HepG2 (cell line): Measurements from ENCODE around the gene DNAJB11.

Experiments used
- BORCS8-MEF2B ChIP-seq: sonication (generic); formaldehyde crosslinking; IDR thresholded peaks from 2 replicates; pipeline ENCODE4 v1.8.0; 2022; ENCODE audit warnings: mild to moderate bottlenecking, missing genetic modification reagents
- FOXM1 ChIP-seq: sonication (generic); formaldehyde crosslinking; IDR thresholded peaks from 2 replicates; pipeline ENCODE4 v1.5.0; 2020; ENCODE audit warnings: missing genetic modification reagents
- MYC ChIP-seq: sonication (generic); formaldehyde crosslinking; IDR thresholded peaks from 2 replicates; pipeline ENCODE4 v1.9.0; 2021; ENCODE audit warnings: missing genetic modification reagents, borderline replicate concordance
- REXO4 ChIP-seq: sonication (generic); formaldehyde crosslinking; IDR thresholded peaks from 2 replicates; pipeline ENCODE4 v1.8.0; 2022; ENCODE audit warnings: missing genetic modification reagents, mild to moderate bottlenecking, borderline replicate concordance
- SMC3 ChIP-seq: IDR thresholded peaks from 2 replicates; pipeline ENCODE4 v1.6.1; 2011; ENCODE audit warnings: low read length, improper control_type of control experiment
- TF ChIP-seq, protein P1 (sequence below): sonication (generic); formaldehyde crosslinking; IDR thresholded peaks from 2 replicates; pipeline ENCODE4 v1.5.0; 2020; ENCODE audit warnings: mild to moderate bottlenecking, missing genetic modification reagents, moderate library complexity
- TF ChIP-seq, protein P2 (sequence below): sonication (generic); formaldehyde crosslinking; IDR thresholded peaks from 2 replicates; pipeline ENCODE4 v1.4.0; 2020; ENCODE audit warnings: missing genetic modification reagents, borderline replicate concordance
- TF ChIP-seq, protein P3 (sequence below): sonication (generic); formaldehyde crosslinking; IDR thresholded peaks from 2 replicates; pipeline ENCODE4 v1.8.1; 2022; ENCODE audit warnings: low read depth, mild to moderate bottlenecking, missing genetic modification reagents

DNA sequence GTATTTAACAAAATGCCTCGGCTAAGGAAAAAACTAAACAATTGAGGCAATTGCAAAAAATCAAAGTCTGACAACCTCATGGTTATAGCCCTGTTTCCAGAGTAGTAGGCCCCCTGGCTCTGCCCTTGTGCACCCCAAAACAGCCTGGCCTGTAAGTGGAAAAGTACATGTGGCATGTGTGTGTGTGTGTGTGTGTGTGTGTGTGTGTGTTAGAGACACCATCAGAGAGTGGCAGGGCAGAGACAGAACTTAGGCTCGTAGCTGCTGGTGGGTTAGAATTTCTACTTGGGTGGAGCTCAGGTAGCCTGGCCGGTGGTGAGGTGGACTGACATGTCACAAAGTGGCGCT lies 28.2 kb downstream of the DNAJB11 start:
- TF ChIP-seq, protein P1, sequence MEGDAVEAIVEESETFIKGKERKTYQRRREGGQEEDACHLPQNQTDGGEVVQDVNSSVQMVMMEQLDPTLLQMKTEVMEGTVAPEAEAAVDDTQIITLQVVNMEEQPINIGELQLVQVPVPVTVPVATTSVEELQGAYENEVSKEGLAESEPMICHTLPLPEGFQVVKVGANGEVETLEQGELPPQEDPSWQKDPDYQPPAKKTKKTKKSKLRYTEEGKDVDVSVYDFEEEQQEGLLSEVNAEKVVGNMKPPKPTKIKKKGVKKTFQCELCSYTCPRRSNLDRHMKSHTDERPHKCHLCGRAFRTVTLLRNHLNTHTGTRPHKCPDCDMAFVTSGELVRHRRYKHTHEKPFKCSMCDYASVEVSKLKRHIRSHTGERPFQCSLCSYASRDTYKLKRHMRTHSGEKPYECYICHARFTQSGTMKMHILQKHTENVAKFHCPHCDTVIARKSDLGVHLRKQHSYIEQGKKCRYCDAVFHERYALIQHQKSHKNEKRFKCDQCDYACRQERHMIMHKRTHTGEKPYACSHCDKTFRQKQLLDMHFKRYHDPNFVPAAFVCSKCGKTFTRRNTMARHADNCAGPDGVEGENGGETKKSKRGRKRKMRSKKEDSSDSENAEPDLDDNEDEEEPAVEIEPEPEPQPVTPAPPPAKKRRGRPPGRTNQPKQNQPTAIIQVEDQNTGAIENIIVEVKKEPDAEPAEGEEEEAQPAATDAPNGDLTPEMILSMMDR = peak; percentile 59
- TF ChIP-seq MYC (CRISPR knock-in tag) (0 out of 2 replicates have a peak, but pooled peaks have one; percentile 5), SMC3 (no peak), FOXM1 (CRISPR knock-in tag) (no peak), REXO4 (no peak), BORCS8-MEF2B (CRISPR knock-in tag) (no peak)
- TF ChIP-seq, protein P2, sequence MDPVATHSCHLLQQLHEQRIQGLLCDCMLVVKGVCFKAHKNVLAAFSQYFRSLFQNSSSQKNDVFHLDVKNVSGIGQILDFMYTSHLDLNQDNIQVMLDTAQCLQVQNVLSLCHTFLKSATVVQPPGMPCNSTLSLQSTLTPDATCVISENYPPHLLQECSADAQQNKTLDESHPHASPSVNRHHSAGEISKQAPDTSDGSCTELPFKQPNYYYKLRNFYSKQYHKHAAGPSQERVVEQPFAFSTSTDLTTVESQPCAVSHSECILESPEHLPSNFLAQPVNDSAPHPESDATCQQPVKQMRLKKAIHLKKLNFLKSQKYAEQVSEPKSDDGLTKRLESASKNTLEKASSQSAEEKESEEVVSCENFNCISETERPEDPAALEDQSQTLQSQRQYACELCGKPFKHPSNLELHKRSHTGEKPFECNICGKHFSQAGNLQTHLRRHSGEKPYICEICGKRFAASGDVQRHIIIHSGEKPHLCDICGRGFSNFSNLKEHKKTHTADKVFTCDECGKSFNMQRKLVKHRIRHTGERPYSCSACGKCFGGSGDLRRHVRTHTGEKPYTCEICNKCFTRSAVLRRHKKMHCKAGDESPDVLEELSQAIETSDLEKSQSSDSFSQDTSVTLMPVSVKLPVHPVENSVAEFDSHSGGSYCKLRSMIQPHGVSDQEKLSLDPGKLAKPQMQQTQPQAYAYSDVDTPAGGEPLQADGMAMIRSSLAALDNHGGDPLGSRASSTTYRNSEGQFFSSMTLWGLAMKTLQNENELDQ (CRISPR knock-in tag) = no peak
- TF ChIP-seq, protein P3, sequence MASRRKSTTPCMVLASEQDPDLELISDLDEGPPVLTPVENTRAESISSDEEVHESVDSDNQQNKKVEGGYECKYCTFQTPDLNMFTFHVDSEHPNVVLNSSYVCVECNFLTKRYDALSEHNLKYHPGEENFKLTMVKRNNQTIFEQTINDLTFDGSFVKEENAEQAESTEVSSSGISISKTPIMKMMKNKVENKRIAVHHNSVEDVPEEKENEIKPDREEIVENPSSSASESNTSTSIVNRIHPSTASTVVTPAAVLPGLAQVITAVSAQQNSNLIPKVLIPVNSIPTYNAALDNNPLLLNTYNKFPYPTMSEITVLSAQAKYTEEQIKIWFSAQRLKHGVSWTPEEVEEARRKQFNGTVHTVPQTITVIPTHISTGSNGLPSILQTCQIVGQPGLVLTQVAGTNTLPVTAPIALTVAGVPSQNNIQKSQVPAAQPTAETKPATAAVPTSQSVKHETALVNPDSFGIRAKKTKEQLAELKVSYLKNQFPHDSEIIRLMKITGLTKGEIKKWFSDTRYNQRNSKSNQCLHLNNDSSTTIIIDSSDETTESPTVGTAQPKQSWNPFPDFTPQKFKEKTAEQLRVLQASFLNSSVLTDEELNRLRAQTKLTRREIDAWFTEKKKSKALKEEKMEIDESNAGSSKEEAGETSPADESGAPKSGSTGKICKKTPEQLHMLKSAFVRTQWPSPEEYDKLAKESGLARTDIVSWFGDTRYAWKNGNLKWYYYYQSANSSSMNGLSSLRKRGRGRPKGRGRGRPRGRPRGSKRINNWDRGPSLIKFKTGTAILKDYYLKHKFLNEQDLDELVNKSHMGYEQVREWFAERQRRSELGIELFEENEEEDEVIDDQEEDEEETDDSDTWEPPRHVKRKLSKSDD (CRISPR knock-in tag) = no peak
